ENCODE results near the gene ARHGAP28. TPM values are rescaled to one million over a fixed set of nuclear protein-coding genes. Genes with fewer than 3 reads are reported as not detected.

ARHGAP28 gene
- polyA plus RNA-seq, 1 experiment = 5.3 TPM

DNA sequence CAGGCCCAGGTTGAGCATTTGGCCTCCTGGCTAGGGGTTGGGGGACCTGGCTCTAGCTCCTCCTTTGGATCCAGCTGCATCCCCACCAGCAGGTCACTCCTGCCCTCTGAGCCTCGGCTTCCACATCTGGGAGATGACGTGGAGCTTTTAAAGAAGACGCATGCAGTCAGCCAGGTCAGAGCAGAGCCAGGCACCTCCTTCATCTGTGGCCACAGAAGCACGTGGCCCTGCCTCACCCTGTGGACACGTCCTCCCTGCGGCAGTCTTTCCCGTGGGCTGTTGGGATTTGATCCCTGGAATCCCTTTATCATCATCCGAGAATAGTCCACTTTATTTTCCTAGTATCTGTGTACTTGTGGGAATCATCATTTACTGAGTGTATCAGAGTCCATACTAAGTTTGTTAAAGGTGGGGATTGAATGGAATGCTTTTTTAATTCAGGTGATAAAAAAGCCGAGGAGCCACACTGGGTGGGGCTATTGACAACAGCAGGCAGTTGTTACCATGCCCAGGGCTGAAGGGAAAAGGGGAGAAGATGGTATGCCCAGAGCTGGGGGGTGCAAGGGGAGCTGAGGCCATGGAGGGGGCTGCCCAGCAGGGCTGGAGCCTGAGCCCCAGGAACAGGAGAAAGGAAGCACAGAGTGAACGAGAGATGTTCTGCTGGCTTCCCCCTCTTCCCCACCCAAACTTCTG lies 218.0 kb downstream of the ARHGAP28 start:
- Histone ChIP-seq H3K27me3 (ENCODE audit: control insufficient read depth, insufficient read depth, low read length) (no peaks in the 10 kb centered on the region), H3K4me3 (ENCODE audit: low read depth, low read length) (no peak overlapping the region), H3K36me3 (ENCODE audit: control insufficient read depth, insufficient read depth, low read length) (no peaks in the 10 kb centered on the region)
- TF ChIP-seq, protein P1, sequence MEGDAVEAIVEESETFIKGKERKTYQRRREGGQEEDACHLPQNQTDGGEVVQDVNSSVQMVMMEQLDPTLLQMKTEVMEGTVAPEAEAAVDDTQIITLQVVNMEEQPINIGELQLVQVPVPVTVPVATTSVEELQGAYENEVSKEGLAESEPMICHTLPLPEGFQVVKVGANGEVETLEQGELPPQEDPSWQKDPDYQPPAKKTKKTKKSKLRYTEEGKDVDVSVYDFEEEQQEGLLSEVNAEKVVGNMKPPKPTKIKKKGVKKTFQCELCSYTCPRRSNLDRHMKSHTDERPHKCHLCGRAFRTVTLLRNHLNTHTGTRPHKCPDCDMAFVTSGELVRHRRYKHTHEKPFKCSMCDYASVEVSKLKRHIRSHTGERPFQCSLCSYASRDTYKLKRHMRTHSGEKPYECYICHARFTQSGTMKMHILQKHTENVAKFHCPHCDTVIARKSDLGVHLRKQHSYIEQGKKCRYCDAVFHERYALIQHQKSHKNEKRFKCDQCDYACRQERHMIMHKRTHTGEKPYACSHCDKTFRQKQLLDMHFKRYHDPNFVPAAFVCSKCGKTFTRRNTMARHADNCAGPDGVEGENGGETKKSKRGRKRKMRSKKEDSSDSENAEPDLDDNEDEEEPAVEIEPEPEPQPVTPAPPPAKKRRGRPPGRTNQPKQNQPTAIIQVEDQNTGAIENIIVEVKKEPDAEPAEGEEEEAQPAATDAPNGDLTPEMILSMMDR (IDR thresholded peaks at IDR 0.05; ENCODE audit: insufficient read depth, low read depth, low read length) = no peak
- CTCF ChIA-PET = interaction anchor here (1.5 kb wide), 1 partner anchor 230 kb away, joined by 4 read pairs; no protein-coding TSS in a partner anchor
- POLR2A ChIA-PET = no interaction called here
- no peak for DNase-seq (ENCODE audit: low read depth)

DNA sequence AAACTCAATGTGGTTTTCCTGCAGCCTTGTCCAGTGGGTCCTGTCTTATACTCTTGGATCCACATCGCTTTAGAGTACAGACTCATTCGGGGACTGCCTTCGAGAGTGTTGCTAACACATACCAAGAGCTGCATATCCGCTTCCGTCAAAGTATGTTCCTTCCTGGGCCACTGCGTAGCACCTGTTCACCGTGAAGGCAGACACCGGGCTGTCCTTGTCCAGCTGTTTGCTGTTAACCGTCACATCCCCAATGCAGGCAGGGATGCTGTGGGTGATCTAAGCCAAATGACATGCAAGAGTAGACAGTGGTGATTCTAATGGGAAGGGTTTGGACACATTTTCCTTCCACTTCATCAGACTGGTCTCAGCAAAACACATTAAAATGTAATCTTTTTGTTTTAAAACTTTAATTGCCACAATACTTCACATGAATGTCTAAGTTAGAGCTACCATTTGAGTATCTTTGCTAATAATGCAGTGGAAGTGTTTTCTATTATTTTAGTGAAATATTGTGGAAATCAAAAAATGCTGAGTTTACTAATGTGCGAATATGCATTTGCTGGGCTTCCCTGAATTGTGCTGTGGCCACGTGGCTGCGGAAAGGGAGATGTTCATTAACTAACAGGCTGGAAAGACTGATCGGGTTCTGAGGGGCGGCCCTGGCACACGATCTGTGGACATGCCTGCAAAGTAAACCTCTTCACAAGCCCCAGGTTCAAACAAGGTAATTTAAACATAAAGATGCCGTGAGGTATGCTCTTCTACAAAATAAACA lies 219.0 kb downstream of the ARHGAP28 start:
- Histone ChIP-seq H3K36me3 (ENCODE audit: control insufficient read depth, insufficient read depth, low read length) (no peaks in the 10 kb centered on the region), H3K27me3 (ENCODE audit: control insufficient read depth, insufficient read depth, low read length) (no peaks in the 10 kb centered on the region), H3K4me3 (ENCODE audit: low read depth, low read length) (no peak overlapping the region)
- ChIA-PET POLR2A (no interaction called here), CTCF (interaction anchor here (1.4 kb wide), 1 partner anchor 27 kb away, joined by 5 read pairs; no protein-coding TSS in a partner anchor)
- no peak for DNase-seq (ENCODE audit: low read depth)
- TF ChIP-seq, protein P1 (IDR thresholded peaks at IDR 0.05; ENCODE audit: insufficient read depth, low read depth, low read length) = no peak

DNA sequence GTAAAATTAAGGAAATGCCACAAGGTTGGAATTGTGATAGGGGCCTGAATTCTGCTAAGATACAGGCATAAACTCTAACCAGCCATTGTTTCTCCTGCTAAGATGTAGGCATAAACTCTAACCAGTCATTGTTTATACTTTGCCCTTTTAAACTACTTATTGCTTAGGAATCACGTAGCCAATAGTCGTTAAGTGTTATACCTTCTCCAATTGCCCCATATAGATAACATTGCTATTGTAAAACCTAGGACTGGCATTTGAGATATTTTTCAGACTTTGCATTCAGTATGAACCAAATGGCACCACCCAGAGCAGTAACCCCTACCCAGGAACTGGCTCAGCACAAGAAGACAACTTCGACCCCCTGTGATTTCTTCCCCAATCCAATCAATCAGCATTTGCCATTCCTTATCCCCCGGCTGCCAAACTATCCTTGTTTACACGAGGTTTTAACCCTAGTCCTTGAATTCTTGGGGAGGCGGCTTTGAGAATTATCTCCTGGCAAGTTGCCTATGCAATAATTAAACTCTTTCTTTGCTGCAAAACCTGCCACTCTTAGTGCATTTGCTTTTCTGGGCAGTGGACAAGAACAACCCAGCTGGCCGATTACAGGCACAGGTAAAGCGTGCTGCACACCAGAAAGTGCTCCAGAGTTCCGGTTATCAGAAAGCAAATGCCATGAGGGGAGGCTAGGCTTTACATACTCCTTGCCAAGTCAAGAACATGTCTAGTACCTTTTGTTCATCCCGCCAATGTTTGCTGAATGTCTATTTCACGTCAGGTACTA lies 220.5 kb downstream of the ARHGAP28 start:
- ChIA-PET CTCF (no interaction called here), POLR2A (no interaction called here)
- no peak for DNase-seq (ENCODE audit: low read depth)
- Histone ChIP-seq H3K4me3 (ENCODE audit: low read depth, low read length) (no peak overlapping the region), H3K36me3 (ENCODE audit: control insufficient read depth, insufficient read depth, low read length) (no peaks in the 10 kb centered on the region), H3K27me3 (ENCODE audit: control insufficient read depth, insufficient read depth, low read length) (no peaks in the 10 kb centered on the region)
- TF ChIP-seq, protein P1 (IDR thresholded peaks at IDR 0.05; ENCODE audit: insufficient read depth, low read depth, low read length) = no peak

DNA sequence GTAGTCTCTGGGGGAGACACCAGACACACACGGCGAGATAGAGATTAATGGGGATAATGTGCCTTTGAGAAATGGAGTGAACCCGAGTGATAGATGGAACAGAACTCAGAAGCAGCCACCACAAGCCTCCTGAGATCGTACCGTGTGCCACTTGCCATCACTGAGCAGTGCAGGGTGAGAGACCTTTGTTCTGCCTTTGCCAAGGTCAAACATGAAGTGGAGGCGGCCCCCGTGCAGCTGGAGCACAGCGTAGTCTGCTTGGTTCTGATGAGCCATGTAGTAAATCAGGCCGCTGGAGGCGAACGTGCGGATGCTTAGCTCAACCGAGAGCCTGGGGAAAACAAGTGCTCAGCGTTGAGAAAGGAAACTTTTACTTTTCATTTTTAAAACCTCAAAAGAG lies 221.1 kb downstream of the ARHGAP28 start:
- POLR2A ChIA-PET = no interaction called here
- TF ChIP-seq, protein P1 (IDR thresholded peaks at IDR 0.05; ENCODE audit: insufficient read depth, low read depth, low read length) = no peak
- CTCF ChIA-PET = no interaction called here
- Histone ChIP-seq H3K36me3 (ENCODE audit: control insufficient read depth, insufficient read depth, low read length) (no peaks in the 10 kb centered on the region), H3K4me3 (ENCODE audit: low read depth, low read length) (no peak overlapping the region), H3K27me3 (ENCODE audit: control insufficient read depth, insufficient read depth, low read length) (no peaks in the 10 kb centered on the region)
- DNase-seq (ENCODE audit: low read depth) = no peak

All from BJ (cell line).